Measurements from ENCODE around the gene TMED6.

TMED6 gene

GRCh38 chr16:69322343-69322742, 29.2 kb downstream of the TMED6 start:
- no peak for DNase-seq

DNA sequence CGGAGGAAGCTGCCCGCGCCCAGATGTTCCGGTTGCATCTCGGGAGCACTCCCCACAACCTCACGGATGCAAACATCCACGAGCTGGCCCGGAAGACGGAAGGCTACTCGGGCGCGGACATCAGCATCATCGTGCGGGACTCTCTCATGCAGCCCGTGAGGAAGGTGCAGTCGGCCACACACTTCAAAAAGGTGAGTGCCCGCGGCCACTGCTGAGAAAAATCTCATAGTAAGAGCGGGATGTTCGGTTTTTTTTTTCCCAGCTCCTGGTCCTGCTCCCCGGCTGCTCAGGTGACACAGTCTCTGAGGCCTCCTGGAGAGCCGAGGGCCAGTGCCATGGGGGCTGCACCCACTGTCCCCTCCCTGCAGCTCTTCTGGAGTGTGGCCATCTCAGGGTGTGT, 30.5 kb downstream of the TMED6 start:
- no peak for DNase-seq

DNA sequence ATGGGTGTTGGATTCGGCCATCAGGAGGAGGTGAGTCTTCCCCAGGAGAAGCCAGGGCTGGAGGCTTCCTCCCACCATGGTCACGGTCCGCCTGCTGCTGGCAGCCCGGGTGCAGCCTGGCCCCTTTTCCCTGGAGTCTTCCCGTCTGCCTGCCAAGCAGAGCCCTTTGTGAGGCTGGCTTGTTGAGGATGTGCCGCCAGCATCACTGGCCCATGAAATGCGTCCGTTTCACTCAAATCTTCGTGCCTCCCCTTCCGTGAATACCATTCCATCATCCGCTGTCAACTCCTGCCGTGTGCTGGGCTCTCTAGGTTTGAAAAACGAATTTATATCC, 30.9 kb downstream of the TMED6 start:
- DNase-seq = no peak

GRCh38 chr16:69319826-69320739, 31.5 kb downstream of the TMED6 start:
- no peak for DNase-seq

- DNase-seq = no peak
Observed at GRCh38 chr16:69319381-69319780, 32.2 kb downstream of the TMED6 start.

- DNase-seq = no peak
Observed at GRCh38 chr16:69318911-69319289, 32.7 kb downstream of the TMED6 start.

- no peak for DNase-seq
Observed at GRCh38 chr16:69318177-69318910, 33.2 kb downstream of the TMED6 start.

- no peak for DNase-seq
Observed at GRCh38 chr16:69316595-69317034, 35.0 kb downstream of the TMED6 start.

GRCh38 chr16:69315486-69316311, 35.9 kb downstream of the TMED6 start:
- no peak for DNase-seq

GRCh38 chr16:69314534-69314933, 37.1 kb downstream of the TMED6 start:
- no peak for DNase-seq

GRCh38 chr16:69313469-69313868, 38.1 kb downstream of the TMED6 start:
- no peak for DNase-seq

- no peak for DNase-seq
Observed at GRCh38 chr16:69311533-69312387, 39.8 kb downstream of the TMED6 start.

GRCh38 chr16:69310653-69311532, 40.7 kb downstream of the TMED6 start, which contains the start of gene VPS4A:
Gene VPS4A (plus strand): TSS chr16:69311350. CDS start chr16:69311512, 162 bp downstream.
- DNase-seq = peak; percentile 63

- DNase-seq = no peak
Observed at GRCh38 chr16:69309316-69309715, 42.3 kb downstream of the TMED6 start.

DNA sequence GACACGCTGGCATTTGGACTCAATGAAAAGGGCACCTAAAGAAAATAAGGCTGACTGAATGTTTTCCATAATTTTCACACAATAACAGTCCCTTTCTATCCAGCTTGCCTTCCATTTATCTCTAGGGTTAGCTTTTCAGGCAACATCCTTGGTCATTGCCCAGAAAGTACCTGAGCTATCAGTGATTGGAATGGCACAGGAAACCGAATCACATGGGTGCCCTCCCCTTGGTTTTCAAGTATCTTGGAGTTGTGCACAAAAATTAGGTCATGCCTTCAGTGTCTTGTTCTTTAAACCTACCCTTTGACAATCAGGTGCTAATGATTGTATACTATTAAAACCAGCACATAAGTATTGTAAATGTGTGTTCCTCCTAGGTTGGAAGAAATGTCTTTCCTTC, 43.7 kb downstream of the TMED6 start:
- no peak for DNase-seq

- DNase-seq = no peak
Observed at GRCh38 chr16:69307091-69307490, 44.5 kb downstream of the TMED6 start.

DNA sequence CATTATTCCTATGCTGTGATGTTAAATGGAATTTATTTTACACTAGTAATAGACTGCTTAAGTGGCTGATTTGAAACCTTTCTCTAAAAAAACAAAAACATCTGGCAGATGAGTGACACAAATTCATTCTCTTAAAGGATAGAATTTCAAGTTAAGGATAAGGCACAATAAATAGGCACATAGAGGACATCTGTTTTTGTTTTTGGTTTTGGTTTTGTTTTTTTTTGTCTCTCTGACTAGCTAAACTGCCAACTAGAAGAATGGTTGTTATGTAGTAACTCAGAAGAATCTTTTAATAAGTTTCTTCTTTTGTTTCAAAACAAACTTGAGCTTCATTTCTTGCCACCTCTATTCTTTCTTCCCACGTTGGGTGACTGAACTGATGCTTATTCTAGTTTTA, 45.6 kb downstream of the TMED6 start:
- no peak for DNase-seq

DNA sequence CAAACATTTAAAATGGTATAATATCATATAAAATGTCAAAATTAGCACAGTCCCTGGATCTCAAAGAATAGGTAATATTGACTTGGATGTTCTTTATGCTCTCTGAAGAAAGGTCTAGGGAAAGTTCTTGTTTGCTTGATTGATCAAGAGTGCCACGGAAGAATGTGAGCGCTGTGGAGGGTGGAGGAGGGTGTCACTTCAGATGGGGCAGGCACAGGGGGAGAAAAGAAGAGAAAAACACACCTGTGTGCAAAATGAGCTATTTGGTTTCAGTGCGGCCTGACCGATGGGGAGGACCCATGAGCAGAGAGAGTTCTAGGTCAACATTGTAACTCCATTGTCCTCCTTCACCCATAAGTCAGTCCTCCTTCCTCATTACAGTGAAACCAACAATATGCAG, 49.3 kb downstream of the TMED6 start:
- no peak for DNase-seq

GRCh38 chr16:69301861-69302260, 49.7 kb downstream of the TMED6 start:
- no peak for DNase-seq

GRCh38 chr16:69301187-69301586, 50.4 kb downstream of the TMED6 start:
- no peak for DNase-seq

DNA sequence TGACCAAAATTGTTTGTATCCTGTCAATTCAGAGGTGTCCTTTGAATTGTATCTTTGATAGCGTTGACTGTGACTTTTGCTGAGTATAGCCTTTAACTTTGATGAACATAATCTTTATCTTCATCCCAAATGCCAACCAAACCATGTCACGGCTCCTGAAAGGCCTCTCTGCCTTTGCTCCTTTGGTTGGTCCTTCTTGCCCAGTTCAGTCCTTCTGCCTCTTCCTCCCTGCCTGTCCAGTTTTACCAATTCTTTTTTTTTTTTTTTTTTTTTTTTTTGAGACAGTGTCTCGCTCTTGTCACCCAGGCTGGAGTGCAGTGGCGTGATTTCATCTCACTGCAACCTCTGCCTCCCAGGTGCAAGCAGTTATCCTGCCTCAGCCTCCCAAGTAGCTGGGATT, 53.3 kb downstream of the TMED6 start:
- no peak for DNase-seq

Measured in NCI-H1436 treated with DMSO at 0.1 percent for 48 hours (cell line).